GM23248 (cell line): ENCODE measurements around the gene DPYD.

Experiments
- EZH2 ChIP-seq: fragments of 200-600 bp; sonication (generic); IDR thresholded peaks from 2 replicates; pipeline ENCODE4 v1.6.1; 2018; ENCODE audit warnings: antibody characterized with exemption, mild to moderate bottlenecking; ENCODE audit not compliant: insufficient read depth, poor library complexity, severe bottlenecking
- EZH2phosphoT487 ChIP-seq: fragments of 200-600 bp; sonication (generic); IDR thresholded peaks from 2 replicates; pipeline ENCODE4 v1.6.1; 2018; ENCODE audit warnings: antibody characterized with exemption, moderate library complexity, mild to moderate bottlenecking, low read depth; ENCODE audit not compliant: insufficient read depth

GRCh38 chr1:97796711-97797110, 124.1 kb downstream of the DPYD start:
- TF ChIP-seq EZH2: no peak
- no peak for TF ChIP-seq EZH2phosphoT487
